Stimulated activated effector memory CD8-positive, alpha-beta T cell treated with anti-CD3 and anti-CD28 coated beads, Interleukin-12 subunit alpha, Interleukin-12 subunit beta, amount 100 ng/mL, for 72 hours (primary cell): ENCODE results near the gene ZDHHC11B.
A peak's percentile ranks its signal among the peaks of the same experiment; 100 is the strongest.
"Not testable (repeated sequence)": the region's sequence is repeated elsewhere in the genome, so short reads cannot be mapped to it uniquely, and the experiment has no call there.

Experiments
- ATAC-seq: fragments of 150-1000 bp; cut with Tn5 transposase; 2 replicates; pipeline ENCODE4 v1.10.0; 2021
- DNase-seq, 2 donors: peaks; one replicate each; pipeline ENCODE4 v3.0.0; 2021 to 2022; ENCODE audit warnings: low spot score in 2 of 2
- H3K27ac Mint-ChIP-seq: one replicate; pipeline ENCODE4 v1.8.0; 2022; ENCODE audit warnings: mild to moderate bottlenecking, mixed read lengths
- H3K36me3 Mint-ChIP-seq: one replicate; pipeline ENCODE4 v1.8.0; 2022; ENCODE audit warnings: mild to moderate bottlenecking, mixed read lengths
- H3K4me1 Mint-ChIP-seq: one replicate; pipeline ENCODE4 v1.8.0; 2022; ENCODE audit warnings: mixed read lengths
- H3K4me3 Mint-ChIP-seq: one replicate; pipeline ENCODE4 v1.8.0; 2022; ENCODE audit warnings: mild to moderate bottlenecking, mixed read lengths
- H3K9me3 Mint-ChIP-seq: one replicate; pipeline ENCODE4 v1.8.0; 2022; ENCODE audit warnings: mixed read lengths

Gene ZDHHC11B

DNA sequence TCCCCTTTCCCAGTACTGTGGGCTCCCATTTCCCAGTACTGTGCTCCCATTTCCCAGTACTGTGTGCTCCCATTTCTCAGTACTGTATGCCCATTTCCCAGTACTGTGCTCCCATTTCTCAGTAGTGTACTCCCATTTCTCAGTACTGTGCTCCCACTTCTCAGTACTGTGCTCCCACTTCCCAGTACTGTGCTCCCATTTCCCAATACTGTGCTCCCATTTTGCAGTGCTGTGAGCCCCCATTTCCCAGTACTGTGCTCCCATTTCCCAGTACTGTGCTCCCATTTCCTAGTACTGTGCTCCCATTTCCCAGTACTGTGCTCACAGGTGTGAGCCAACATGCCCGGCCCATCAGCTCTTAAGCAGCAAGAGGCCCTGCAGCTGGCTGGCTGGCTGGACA lies 11.3 kb upstream of the ZDHHC11B start:
- not testable (repeated sequence) for H3K4me1 Mint-ChIP-seq, ATAC-seq, H3K27ac Mint-ChIP-seq, DNase-seq, H3K4me3 Mint-ChIP-seq, H3K36me3 Mint-ChIP-seq
- peaks cover 10% of the 10 kb centered on the region for H3K9me3 Mint-ChIP-seq

DNA sequence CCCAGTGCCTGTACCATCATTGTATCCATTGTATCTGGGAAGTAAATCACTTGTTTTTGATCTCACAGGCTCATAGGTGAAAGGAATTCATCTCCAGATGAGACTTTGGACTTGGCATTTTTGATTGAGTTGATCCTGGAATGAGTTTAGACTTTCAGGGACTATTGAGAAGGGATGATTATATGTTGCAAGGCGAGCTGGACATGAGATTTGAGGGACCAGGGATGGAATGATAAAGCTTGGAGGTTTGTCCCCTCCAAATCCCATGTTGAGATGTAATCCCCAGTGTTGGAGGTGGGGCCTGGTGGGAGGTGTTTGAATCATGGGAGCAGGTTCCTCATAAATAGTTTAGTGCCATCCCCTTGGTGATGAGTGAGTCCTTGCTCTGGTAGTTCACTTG lies 10.4 kb upstream of the ZDHHC11B start:
- H3K27ac Mint-ChIP-seq, DNase-seq, ATAC-seq, H3K4me3 Mint-ChIP-seq, H3K4me1 Mint-ChIP-seq, H3K36me3 Mint-ChIP-seq: not testable (repeated sequence)
- peaks cover 16% of the 10 kb centered on the region for H3K9me3 Mint-ChIP-seq

DNA sequence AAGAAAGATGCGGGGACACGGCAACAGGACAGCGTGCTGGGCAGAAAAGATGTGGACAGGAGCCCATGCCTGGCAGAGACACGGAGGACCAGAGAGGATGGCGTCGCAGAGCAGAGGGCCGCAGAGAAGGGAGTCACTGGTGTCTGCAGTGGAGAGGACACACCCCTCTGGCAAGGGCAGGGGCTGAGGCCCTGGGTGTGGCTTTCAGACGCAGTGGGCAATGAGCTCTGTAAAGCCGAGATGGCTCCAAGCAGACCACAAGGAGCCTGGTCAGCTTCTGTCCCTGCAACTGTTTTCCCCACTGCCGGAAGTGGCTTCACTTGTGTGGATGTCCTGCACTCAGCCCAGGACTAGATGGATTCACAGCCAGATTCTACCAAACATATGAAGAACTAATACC lies 4.2 kb upstream of the ZDHHC11B start:
- peaks cover 23% of the 10 kb centered on the region for H3K9me3 Mint-ChIP-seq
- not testable (repeated sequence) for H3K27ac Mint-ChIP-seq

DNA sequence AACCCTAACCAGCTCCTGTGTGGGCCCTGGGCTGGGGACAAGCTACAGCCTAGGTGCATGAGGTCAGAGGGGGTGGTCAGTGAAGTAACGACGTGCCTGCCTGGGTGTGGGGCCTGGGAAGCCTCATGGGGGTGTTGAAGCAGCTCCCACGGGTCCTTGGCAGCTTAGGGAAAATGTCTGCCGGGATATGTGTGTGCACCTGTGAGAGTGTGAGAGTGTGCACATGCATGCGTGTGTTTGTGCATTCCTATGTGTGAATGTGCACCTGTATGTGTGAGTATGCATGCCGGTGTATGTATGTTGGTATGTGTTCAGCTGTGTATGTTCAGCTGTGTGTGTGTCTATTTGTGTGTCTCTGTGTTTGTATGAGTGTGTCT lies 3.3 kb upstream of the ZDHHC11B start:
- ATAC-seq, DNase-seq, H3K36me3 Mint-ChIP-seq, H3K4me3 Mint-ChIP-seq, H3K27ac Mint-ChIP-seq: not testable (repeated sequence)
- H3K4me1 Mint-ChIP-seq, result peaks cover 12% of the 10 kb centered on the region
- peaks cover 18% of the 10 kb centered on the region for H3K9me3 Mint-ChIP-seq

More for the DNA sequence above, 4.2 kb upstream of the ZDHHC11B start:
- not testable (repeated sequence) for ATAC-seq, H3K36me3 Mint-ChIP-seq, DNase-seq, H3K4me1 Mint-ChIP-seq, H3K4me3 Mint-ChIP-seq

DNA sequence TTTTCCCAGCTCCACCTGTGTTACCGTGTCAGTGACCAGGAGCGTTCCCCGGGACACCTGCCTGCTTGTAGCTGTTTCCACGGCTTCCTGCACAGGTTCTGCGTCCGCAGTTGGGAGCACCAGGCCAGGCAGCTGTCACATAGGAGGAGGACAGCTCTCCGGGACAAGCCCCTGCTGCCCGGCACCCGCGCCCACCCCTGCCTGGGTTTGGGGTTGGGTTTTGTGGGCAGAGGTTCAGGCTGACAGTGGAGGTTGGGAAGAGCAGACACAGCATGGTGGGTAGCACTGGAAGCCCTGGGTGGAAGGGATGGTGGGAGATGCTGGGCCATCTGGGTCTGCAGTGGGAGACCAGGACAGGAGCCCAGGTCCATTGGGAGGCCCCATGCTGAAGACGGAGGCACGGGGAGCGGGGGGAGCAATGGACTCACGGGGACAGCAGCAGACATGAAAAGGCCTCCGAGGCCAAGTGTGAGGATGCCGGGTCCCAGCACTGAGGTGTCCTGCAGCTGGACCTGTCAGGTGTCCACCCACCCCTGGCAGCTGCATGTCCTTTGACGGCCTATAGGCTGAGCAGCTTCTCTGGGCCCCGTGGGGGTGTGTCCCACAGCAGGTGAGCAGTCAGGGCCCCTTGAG lies 2.8 kb upstream of the ZDHHC11B start:
- H3K9me3 Mint-ChIP-seq, result peaks cover 18% of the 10 kb centered on the region
- H3K4me1 Mint-ChIP-seq, result peaks cover 12% of the 10 kb centered on the region
- H3K27ac Mint-ChIP-seq, ATAC-seq, H3K4me3 Mint-ChIP-seq, H3K36me3 Mint-ChIP-seq: not testable (repeated sequence)
- DNase-seq, result peak in 1 of 2 donors; percentile 47

- H3K4me1 Mint-ChIP-seq, H3K36me3 Mint-ChIP-seq, H3K27ac Mint-ChIP-seq, H3K9me3 Mint-ChIP-seq: not testable (repeated sequence)
- DNase-seq, result peak in 1 of 2 donors; percentile 62
- H3K4me3 Mint-ChIP-seq, result peak overlapping the region; percentile 68
- ATAC-seq, result peak; percentile 22
Measured at GRCh38 chr5:785181-785705, 714 bp upstream of the ZDHHC11B start.

DNA sequence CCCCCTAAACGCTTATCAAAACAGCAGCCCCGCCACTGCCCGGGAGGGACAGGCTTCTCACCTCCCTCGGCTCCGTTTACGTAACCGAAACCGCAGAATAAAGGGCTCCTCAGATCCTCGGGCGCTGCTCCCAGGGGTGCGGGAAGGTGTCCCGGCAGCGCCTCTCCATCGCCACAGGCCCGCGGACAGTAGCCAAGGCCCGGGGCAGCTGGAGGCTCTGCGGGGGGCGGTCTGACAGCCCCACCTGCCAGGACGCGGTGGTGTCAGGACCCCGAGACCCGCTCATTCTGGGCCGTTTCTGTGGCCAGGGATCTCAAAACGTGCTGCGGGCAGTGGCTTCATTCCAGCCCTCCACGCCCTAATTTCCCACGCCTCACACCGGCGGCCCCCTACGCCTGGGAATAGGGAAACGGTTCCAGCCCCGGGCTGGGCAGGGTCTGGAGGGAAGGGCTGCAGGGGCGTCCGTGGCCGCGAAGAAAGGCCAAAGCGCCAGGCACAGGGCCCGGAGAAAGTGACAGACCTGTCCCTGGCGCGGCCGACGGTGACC lies 575 bp downstream of the ZDHHC11B start:
- not testable (repeated sequence) for H3K9me3 Mint-ChIP-seq, ATAC-seq, H3K36me3 Mint-ChIP-seq, H3K4me1 Mint-ChIP-seq, H3K27ac Mint-ChIP-seq
- peak in 1 of 2 donors; percentile 73 for DNase-seq
- H3K4me3 Mint-ChIP-seq, result peak overlapping the region; percentile 68

GRCh38 chr5:783049-783802 lies 1.3 kb downstream of the ZDHHC11B start:
- H3K27ac Mint-ChIP-seq, H3K9me3 Mint-ChIP-seq: not testable (repeated sequence)

GRCh38 chr5:782356-782755 lies 2.2 kb downstream of the ZDHHC11B start:
- H3K36me3 Mint-ChIP-seq, H3K4me1 Mint-ChIP-seq, H3K27ac Mint-ChIP-seq, H3K9me3 Mint-ChIP-seq, ATAC-seq, H3K4me3 Mint-ChIP-seq, DNase-seq: not testable (repeated sequence)

More at GRCh38 chr5:783049-783802, 1.3 kb downstream of the ZDHHC11B start:
- peak; percentile 39 for ATAC-seq
- H3K36me3 Mint-ChIP-seq, H3K4me1 Mint-ChIP-seq: not testable (repeated sequence)
- DNase-seq, result peak in 1 of 2 donors; percentile 57
- H3K4me3 Mint-ChIP-seq, result peak overlapping the region; percentile 68

GRCh38 chr5:780571-780970 lies 4.0 kb downstream of the ZDHHC11B start:
- not testable (repeated sequence) for H3K36me3 Mint-ChIP-seq, DNase-seq, H3K9me3 Mint-ChIP-seq, H3K4me3 Mint-ChIP-seq, H3K4me1 Mint-ChIP-seq, ATAC-seq, H3K27ac Mint-ChIP-seq

DNA sequence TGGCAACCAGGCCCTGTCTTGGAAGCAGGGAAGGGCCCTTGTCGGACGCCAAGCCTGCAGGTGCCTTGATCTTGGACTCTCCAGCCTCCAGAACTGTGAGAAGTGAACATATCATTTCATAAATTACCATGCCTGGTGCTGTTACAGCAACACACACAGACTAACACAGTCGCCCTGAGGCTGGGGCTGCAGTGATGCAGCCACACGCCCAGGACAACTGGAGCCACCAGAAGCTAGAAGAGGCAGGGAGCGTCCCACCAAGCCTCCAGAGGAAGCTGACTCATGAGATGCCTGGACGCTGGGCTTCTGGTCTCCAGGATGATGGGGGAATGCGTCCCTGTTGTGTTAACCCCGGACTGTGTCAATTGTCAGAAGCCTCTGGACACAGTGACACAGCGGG lies 5.6 kb downstream of the ZDHHC11B start:
- not testable (repeated sequence) for H3K36me3 Mint-ChIP-seq, H3K4me1 Mint-ChIP-seq, H3K4me3 Mint-ChIP-seq, H3K9me3 Mint-ChIP-seq, ATAC-seq, H3K27ac Mint-ChIP-seq, DNase-seq

DNA sequence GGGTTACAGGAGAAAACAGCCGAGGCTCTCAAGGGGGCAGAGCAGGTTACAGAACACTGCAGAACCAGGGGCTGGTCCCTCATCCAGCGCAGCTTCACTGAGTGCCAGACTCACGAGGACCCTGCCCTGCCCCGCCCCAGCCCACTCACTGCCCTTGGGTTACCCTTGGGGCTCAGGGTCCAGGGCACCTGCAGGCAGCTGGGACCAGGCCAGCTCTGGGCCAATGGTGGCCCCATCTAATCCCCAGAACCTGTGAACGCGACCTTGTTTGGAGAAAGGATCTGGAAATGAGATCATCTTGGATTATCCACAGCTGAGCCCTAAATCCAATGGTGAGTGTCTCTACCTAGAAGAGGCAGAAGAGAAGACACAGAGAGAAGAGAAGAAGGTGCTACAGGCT lies 6.1 kb downstream of the ZDHHC11B start:
- H3K4me1 Mint-ChIP-seq, DNase-seq, H3K27ac Mint-ChIP-seq: not testable (repeated sequence)

GRCh38 chr5:777756-778161 lies 6.8 kb downstream of the ZDHHC11B start:
- Mint-ChIP-seq H3K4me1 (no peaks in the 10 kb centered on the region), H3K36me3 (no peaks in the 10 kb centered on the region), H3K9me3 (no peaks in the 10 kb centered on the region), H3K27ac (no peak overlapping the region), H3K4me3 (no peak overlapping the region)
- DNase-seq (no peak), ATAC-seq (no peak)

More for the DNA sequence above, 6.1 kb downstream of the ZDHHC11B start:
- H3K4me3 Mint-ChIP-seq, ATAC-seq, H3K36me3 Mint-ChIP-seq, H3K9me3 Mint-ChIP-seq: not testable (repeated sequence)

- Mint-ChIP-seq H3K27ac (no peak overlapping the region), H3K36me3 (no peaks in the 10 kb centered on the region)
Measured at GRCh38 chr5:776862-777711, 7.4 kb downstream of the ZDHHC11B start.

More at GRCh38 chr5:776862-777711, 7.4 kb downstream of the ZDHHC11B start:
- no peaks in the 10 kb centered on the region for H3K9me3 Mint-ChIP-seq
- H3K4me1 Mint-ChIP-seq, result no peaks in the 10 kb centered on the region
- ATAC-seq, result no peak
- no peak overlapping the region for H3K4me3 Mint-ChIP-seq
- DNase-seq, result peak in 1 of 2 donors; percentile 47
